B cell (primary cell): Measurements from ENCODE around the gene CDKN2C. TPM values are rescaled to one million over a fixed set of nuclear protein-coding genes. Genes with fewer than 3 reads are reported as not detected.

ENCODE experiments used
- ATAC-seq: fragments of 200-7000 bp; cut with Tn5 transposase; one replicate; pipeline ENCODE4 v1.10.0; 2021; ENCODE audit warnings: low read depth, mild to moderate bottlenecking, moderate number of reproducible peaks, moderate library complexity
- CTCF ChIA-PET: fragments of 350-600 bp; sonication (Branson Sonifier 250); formaldehyde crosslinking; loops from one replicate; lab custom pipeline; 2021; ENCODE audit warnings: antibody characterized with exemption, inconsistent platforms; lab: Charles Lee
- POLR2A ChIA-PET: fragments of 350-600 bp; sonication (Branson Sonifier 250); formaldehyde crosslinking; loops from one replicate; lab custom pipeline; 2021; ENCODE audit warnings: antibody characterized with exemption; lab: Charles Lee
- DNase-seq: peaks from one replicate; pipeline ENCODE4 v3.0.0; 2013
- H2AFZ ChIP-seq: 2 replicates; pipeline ENCODE4 v1.6.1; 2012; ENCODE audit warnings: mild to moderate bottlenecking, low read depth, low read length; ENCODE audit not compliant: insufficient read depth, poor library complexity, severe bottlenecking
- H3K27ac ChIP-seq, 2 donors: 1 replicate in 1 of 2; 2 replicates in 1 of 2; pipeline ENCODE4 v1.5.1; 2012 to 2013; ENCODE audit warnings: low read length in 2 of 2, mild to moderate bottlenecking in 2 of 2, moderate library complexity in 1 of 2
- H3K27me3 ChIP-seq, 4 experiments: fragments of 200-600 bp in 1 of 4; sonication (generic) in 1 of 4; replicated peaks in 1 of 4; 1 replicate in 2 of 4; 2 replicates in 2 of 4; pipeline versions ENCODE4 v1.6.1 to v1.7.0; 2013 to 2016; ENCODE audit warnings: low read length in 3 of 4, mild to moderate bottlenecking in 2 of 4, mixed read lengths in 1 of 4, moderate library complexity in 1 of 4; ENCODE audit not compliant: insufficient read depth in 4 of 4, control insufficient read depth in 3 of 4; ENCODE audit errors: control extremely low read depth in 1 of 4
- H3K36me3 ChIP-seq, 2 experiments: replicated peaks in 1 of 2; 1 replicate in 1 of 2; 2 replicates in 1 of 2; pipeline versions ENCODE4 v1.6.1 to v1.7.1; 2013; ENCODE audit warnings: low read length in 1 of 2; ENCODE audit not compliant: insufficient read depth in 2 of 2, control insufficient read depth in 1 of 2; ENCODE audit errors: control extremely low read depth in 1 of 2, extremely low read depth in 1 of 2
- H3K4me1 ChIP-seq, 2 donors: fragments of 200-600 bp in 1 of 2; sonication (generic) in 1 of 2; 1 replicate in 1 of 2; 2 replicates in 1 of 2; pipeline versions ENCODE4 v1.5.1 to v1.6.1; 2013 to 2017; ENCODE audit warnings: low read length in 2 of 2; ENCODE audit not compliant: control insufficient read depth in 2 of 2, insufficient read depth in 2 of 2
- H3K4me2 ChIP-seq: replicated peaks from 2 replicates; pipeline ENCODE3; 2012; ENCODE audit warnings: mild to moderate bottlenecking, low read depth, low read length; ENCODE audit not compliant: poor library complexity, severe bottlenecking
- H3K4me3 ChIP-seq, 5 experiments: fragments of 200-600 bp in 1 of 5; sonication (generic) in 1 of 5; 1 replicate in 3 of 5; 2 replicates in 2 of 5; pipeline versions ENCODE4 v1.5.1 to v1.7.0; 2011 to 2016; ENCODE audit warnings: low read length in 4 of 5, mild to moderate bottlenecking in 4 of 5, low read depth in 2 of 5, control low read depth in 1 of 5, moderate library complexity in 1 of 5; ENCODE audit not compliant: insufficient read depth in 1 of 5; ENCODE audit errors: control extremely low read depth in 1 of 5, extremely low read depth in 1 of 5
- H3K79me2 ChIP-seq: fragments of 200-600 bp; sonication (generic); one replicate; pipeline ENCODE4 v1.6.0; 2016; ENCODE audit warnings: low read length; ENCODE audit not compliant: control insufficient read depth, insufficient read depth
- H3K9ac ChIP-seq: fragments of 200-600 bp; sonication (generic); 2 replicates; pipeline ENCODE4 v1.6.1; 2017; ENCODE audit warnings: mild to moderate bottlenecking, low read length, moderate library complexity
- H3K9me3 ChIP-seq, 3 donors: one replicate each; pipeline versions ENCODE4 v1.6.1 to v1.7.1; 2013; ENCODE audit warnings: low read length in 2 of 3; ENCODE audit not compliant: control insufficient read depth in 2 of 3, insufficient read depth in 1 of 3; ENCODE audit errors: control extremely low read depth in 1 of 3
- H4K20me1 ChIP-seq: 2 replicates; pipeline ENCODE4 v1.6.0; 2012; ENCODE audit warnings: mild to moderate bottlenecking, low read length; ENCODE audit not compliant: insufficient read depth, control insufficient read depth, poor library complexity, severe bottlenecking
- H3K27ac Mint-ChIP-seq: one replicate; pipeline ENCODE4 v1.8.0; 2021; ENCODE audit warnings: mixed read lengths
- H3K27me3 Mint-ChIP-seq: one replicate; pipeline ENCODE4 v1.8.0; 2021; ENCODE audit warnings: mixed read lengths
- H3K4me1 Mint-ChIP-seq: one replicate; pipeline ENCODE4 v1.8.0; 2021; ENCODE audit warnings: mixed read lengths
- H3K4me3 Mint-ChIP-seq: one replicate; pipeline ENCODE4 v1.8.0; 2021; ENCODE audit warnings: mixed read lengths
- H3K9me3 Mint-ChIP-seq: one replicate; pipeline ENCODE4 v1.8.0; 2022; ENCODE audit warnings: mixed read lengths; ENCODE audit not compliant: insufficient read depth
- EZH2 ChIP-seq: IDR thresholded peaks from 2 replicates; pipeline ENCODE4 v1.6.1; 2012; ENCODE audit warnings: borderline replicate concordance, low read depth, mild to moderate bottlenecking, moderate library complexity, low read length; ENCODE audit not compliant: insufficient read depth, poor library complexity, severe bottlenecking
- WGBS: methylation state at CpG from one replicate; pipeline ENCODE4 v1.1.5; 2013; ENCODE audit warnings: missing lambda C conversion rate; ENCODE audit not compliant: insufficient coverage; 5-methylcytosine and 5-hydroxymethylcytosine counted together
- intact Hi-C: fragments of 100-400 bp; cut with micrococcal nuclease; formaldehyde crosslinking; loops from one replicate; pipeline ENCODE4 v1.10.0; 2022
- polyA plus RNA-seq: library from polyadenylated mRNA; depleted of rRNA; stranded (reverse); fragments of >200 nt; gene quantifications from 2 replicates; pipeline ENCODE4 v1.2.3, GENCODE V29; 2012
- total RNA-seq, 2 donors: library from RNA; stranded (reverse); fragments of 120-200 nt in 1 of 2; gene quantifications; 1 replicate in 1 of 2; 2 replicates in 1 of 2; pipeline versions ENCODE4 v1.2.3 to v1.2.4, GENCODE V29; 2013 to 2022
- TF ChIP-seq, protein P1 (sequence below): fragments of 200-600 bp; IDR thresholded peaks from one replicate; pipeline ENCODE4 v1.8.0; 2022; ENCODE audit warnings: antibody characterized with exemption, mild to moderate bottlenecking

Gene CDKN2C
- total and polyA plus RNA-seq, 2 donors (not counting 1 experiment from before 2014, with no cell fraction given), result 1.5 to 1.7 TPM

DNA sequence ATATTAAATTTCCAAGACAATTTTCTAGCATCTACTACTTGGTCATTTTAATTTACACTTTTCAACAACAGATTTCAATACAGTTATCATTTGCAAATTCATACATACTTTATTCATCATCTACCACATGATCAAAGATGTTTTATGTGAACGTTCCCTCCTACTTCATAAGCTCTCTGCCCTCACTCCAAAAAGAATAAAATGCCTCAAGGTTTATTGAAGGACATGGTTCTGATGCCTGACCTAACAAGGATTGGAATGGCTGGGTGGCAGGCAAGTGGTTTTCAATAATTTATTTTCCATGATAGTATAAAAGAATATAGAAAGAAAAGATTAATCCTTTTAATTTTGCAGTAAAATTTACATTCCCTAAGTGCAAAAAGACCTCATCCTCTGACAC is 5.4 kb downstream of the CDKN2C start:
- Histone ChIP-seq H4K20me1 (no peaks in the 10 kb centered on the region), H3K4me2 (no peak overlapping the region), H3K9ac (no peak overlapping the region), H3K36me3 (no peaks in the 10 kb centered on the region), H3K79me2 (no peaks in the 10 kb centered on the region), H3K4me1 (peaks cover 30 to 36% of the 10 kb centered on the region in 2 donors), H3K27ac (no peak overlapping the region), H2AFZ (no peak overlapping the region), H3K4me3 (no peak overlapping the region), H3K9me3 (no peaks in the 10 kb centered on the region), H3K27me3 (peaks cover 0 to 69% (median 44%) of the 10 kb centered on the region in 4 experiments)
- H3K4me1 Mint-ChIP-seq, result peaks cover 26% of the 10 kb centered on the region
- ChIA-PET POLR2A (no interaction called here), CTCF (interaction anchor here (1.3 kb wide), 1 partner anchor 15 kb away, joined by 3 read pairs; the partner anchor contains the start of gene FAF1)
- intact Hi-C loops, result loop anchor here (5.0 kb wide), 1 partner anchor 1082 kb away; the partner anchor contains the start of genes BTF3L4 and TXNDC12
- TF ChIP-seq EZH2, result no peak
- TF ChIP-seq, protein P1, sequence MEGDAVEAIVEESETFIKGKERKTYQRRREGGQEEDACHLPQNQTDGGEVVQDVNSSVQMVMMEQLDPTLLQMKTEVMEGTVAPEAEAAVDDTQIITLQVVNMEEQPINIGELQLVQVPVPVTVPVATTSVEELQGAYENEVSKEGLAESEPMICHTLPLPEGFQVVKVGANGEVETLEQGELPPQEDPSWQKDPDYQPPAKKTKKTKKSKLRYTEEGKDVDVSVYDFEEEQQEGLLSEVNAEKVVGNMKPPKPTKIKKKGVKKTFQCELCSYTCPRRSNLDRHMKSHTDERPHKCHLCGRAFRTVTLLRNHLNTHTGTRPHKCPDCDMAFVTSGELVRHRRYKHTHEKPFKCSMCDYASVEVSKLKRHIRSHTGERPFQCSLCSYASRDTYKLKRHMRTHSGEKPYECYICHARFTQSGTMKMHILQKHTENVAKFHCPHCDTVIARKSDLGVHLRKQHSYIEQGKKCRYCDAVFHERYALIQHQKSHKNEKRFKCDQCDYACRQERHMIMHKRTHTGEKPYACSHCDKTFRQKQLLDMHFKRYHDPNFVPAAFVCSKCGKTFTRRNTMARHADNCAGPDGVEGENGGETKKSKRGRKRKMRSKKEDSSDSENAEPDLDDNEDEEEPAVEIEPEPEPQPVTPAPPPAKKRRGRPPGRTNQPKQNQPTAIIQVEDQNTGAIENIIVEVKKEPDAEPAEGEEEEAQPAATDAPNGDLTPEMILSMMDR, result no peak
- no peak for ATAC-seq
- H3K9me3 Mint-ChIP-seq, result no peaks in the 10 kb centered on the region
- H3K27me3 Mint-ChIP-seq, result peaks cover 37% of the 10 kb centered on the region
- DNase-seq, result no peak
- no CpG with 5 or more reads among the region's 1 CpG for WGBS
- H3K4me3 Mint-ChIP-seq, result no peak overlapping the region
- no peak overlapping the region for H3K27ac Mint-ChIP-seq

DNA sequence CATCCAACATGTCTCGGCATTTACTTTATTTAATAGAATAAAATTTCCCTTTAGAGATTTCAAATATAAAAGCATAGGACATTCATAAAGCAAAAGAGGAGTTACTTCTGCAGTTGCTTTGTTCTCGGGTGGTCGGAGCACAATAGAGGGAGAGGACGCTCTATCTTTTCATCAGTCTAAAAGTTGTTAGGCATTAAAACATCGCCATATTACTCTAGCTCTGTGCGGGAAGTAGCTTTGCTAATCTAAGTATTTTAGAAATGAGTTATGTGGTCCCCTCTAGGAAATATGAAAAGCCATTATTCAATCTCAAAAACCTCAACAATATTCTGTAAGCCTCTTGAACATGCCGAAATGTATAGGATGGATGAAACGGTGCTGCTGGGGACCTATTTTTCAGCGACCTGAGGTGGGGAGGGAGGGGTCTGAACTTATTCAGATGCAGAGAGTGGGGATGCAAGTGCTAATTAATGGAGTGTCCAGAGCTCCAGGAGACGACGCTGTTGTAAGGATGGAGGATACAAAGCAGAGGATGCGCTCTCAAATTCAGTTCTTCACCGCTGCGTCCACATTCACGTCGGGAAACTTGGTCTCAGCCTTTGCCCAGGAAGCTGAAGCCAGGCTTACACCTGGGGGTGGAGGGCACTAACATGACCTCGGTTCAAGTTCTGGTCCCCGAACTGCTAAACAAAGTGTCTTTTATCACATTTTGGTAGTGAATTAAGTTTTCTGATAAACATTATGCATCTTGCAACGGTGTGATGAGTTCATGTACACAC is 6.3 kb downstream of the CDKN2C start:
- CTCF ChIA-PET, result interaction anchor here (1.2 to 4.4 kb wide), 5 partner anchors 8 to 213 kb away, joined by 3 to 16 read pairs (median 3); no protein-coding TSS in a partner anchor
- TF ChIP-seq, protein P1, result no peak
- no peak for TF ChIP-seq EZH2
- H3K4me3 ChIP-seq, result peak overlapping the region; percentile 50 to 77 (median 64)
- POLR2A ChIA-PET, result interaction anchor here (0.7 kb wide), 1 partner anchor 17 kb away, joined by 3 read pairs; no protein-coding TSS in a partner anchor
- H3K4me2 ChIP-seq, result peak overlapping the region; percentile 90
- peaks cover 25 to 31% of the 10 kb centered on the region in 2 donors for H3K4me1 ChIP-seq
- Mint-ChIP-seq H3K27ac (peak overlapping the region; percentile 2), H3K27me3 (peaks cover 29% of the 10 kb centered on the region), H3K4me3 (peak overlapping the region; percentile 79), H3K9me3 (no peaks in the 10 kb centered on the region), H3K4me1 (peaks cover 20% of the 10 kb centered on the region)
- no peaks in the 10 kb centered on the region for H3K9me3 ChIP-seq
- no peaks in the 10 kb centered on the region for H3K36me3 ChIP-seq
- H3K27ac ChIP-seq, result no peak overlapping the region
- DNase-seq, result no peak
- 48% methylated on average over 11 of the region's 19 CpGs for WGBS
- H3K79me2 ChIP-seq, result no peaks in the 10 kb centered on the region
- no peak for ATAC-seq
- peak overlapping the region; percentile 34 for H2AFZ ChIP-seq
- peaks cover 0 to 60% (median 37%) of the 10 kb centered on the region in 4 experiments for H3K27me3 ChIP-seq
- no peaks in the 10 kb centered on the region for H4K20me1 ChIP-seq
- peak overlapping the region; percentile 69 for H3K9ac ChIP-seq
- intact Hi-C loops, result loop anchor here (5.0 kb wide), 1 partner anchor 1081 kb away; the partner anchor contains the start of genes BTF3L4 and TXNDC12
